Measurements from ENCODE around the gene MAGI3.

Gene MAGI3

GRCh38 chr1:113608399-113608798 is 218.1 kb downstream of the MAGI3 start:
- ChIA-PET POLR2A (no interaction called here), CTCF (interaction anchor here (1.4 kb wide), 1 partner anchor 10 kb away, joined by 5 read pairs; no protein-coding TSS in a partner anchor)
- TF ChIP-seq CTCF (IDR thresholded peaks at IDR 0.05; ENCODE audit: control extremely low read depth, extremely low read depth, low read depth, missing control alignments), result no peak
- no peak for DNase-seq (ENCODE audit: extremely low spot score)

- POLR2A ChIA-PET, result no interaction called here
- CTCF ChIA-PET, result interaction anchor here (1.4 kb wide), 1 partner anchor 9 kb away, joined by 4 read pairs; no protein-coding TSS in a partner anchor
- DNase-seq (ENCODE audit: extremely low spot score), result no peak
Observed at GRCh38 chr1:113610372-113610771, 220.1 kb downstream of the MAGI3 start.

GRCh38 chr1:113615425-113615824 is 225.1 kb downstream of the MAGI3 start:
- CTCF ChIA-PET, result interaction anchor here (2.0 kb wide), 1 partner anchor 10 kb away, joined by 8 read pairs; no protein-coding TSS in a partner anchor

More at GRCh38 chr1:113610372-113610771, 220.1 kb downstream of the MAGI3 start:
- TF ChIP-seq CTCF (IDR thresholded peaks at IDR 0.05; ENCODE audit: control extremely low read depth, extremely low read depth, low read depth, missing control alignments), result no peak

GRCh38 chr1:113616156-113616555 is 225.8 kb downstream of the MAGI3 start:
- ChIA-PET CTCF (interaction anchor here (1.2 to 2.0 kb wide), 2 partner anchors 9 to 11 kb away, joined by 3 to 8 read pairs; no protein-coding TSS in a partner anchor), POLR2A (interaction anchor here (0.6 kb wide), 1 partner anchor 134 kb away, joined by 6 read pairs; no protein-coding TSS in a partner anchor)
- TF ChIP-seq CTCF (IDR thresholded peaks at IDR 0.05; ENCODE audit: control extremely low read depth, extremely low read depth, low read depth, missing control alignments), result no peak
- DNase-seq (ENCODE audit: extremely low spot score), result no peak

More at GRCh38 chr1:113615425-113615824, 225.1 kb downstream of the MAGI3 start:
- no peak for TF ChIP-seq CTCF (IDR thresholded peaks at IDR 0.05; ENCODE audit: control extremely low read depth, extremely low read depth, low read depth, missing control alignments)
- DNase-seq (ENCODE audit: extremely low spot score), result no peak
- POLR2A ChIA-PET, result no interaction called here

GRCh38 chr1:113617438-113618141 is 227.3 kb downstream of the MAGI3 start:
- no peak for TF ChIP-seq CTCF (IDR thresholded peaks at IDR 0.05; ENCODE audit: control extremely low read depth, extremely low read depth, low read depth, missing control alignments)
- CTCF ChIA-PET, result interaction anchor here (1.1 to 1.3 kb wide), 2 partner anchors 8 to 10 kb away, joined by 3 to 5 read pairs; no protein-coding TSS in a partner anchor
- DNase-seq (ENCODE audit: extremely low spot score), result no peak
- POLR2A ChIA-PET, result no interaction called here

- ChIA-PET POLR2A (no interaction called here), CTCF (no interaction called here)
Observed at GRCh38 chr1:113628997-113629396, 238.7 kb downstream of the MAGI3 start.

More at GRCh38 chr1:113628997-113629396, 238.7 kb downstream of the MAGI3 start:
- no peak for DNase-seq (ENCODE audit: extremely low spot score)
- TF ChIP-seq CTCF (IDR thresholded peaks at IDR 0.05; ENCODE audit: control extremely low read depth, extremely low read depth, low read depth, missing control alignments), result no peak

Data from GM10248 (cell line).